Activated effector memory CD4-positive, alpha-beta T cell treated with anti-CD3 and anti-CD28 coated beads, Interleukin-2, amount 50 U/mL, for 16 hours (primary cell): Measurements from ENCODE around the gene FBXO10.
"Not testable (repeated sequence)": the region's sequence is repeated elsewhere in the genome, so short reads cannot be mapped to it uniquely, and the experiment has no call there.

Experiments
- DNase-seq: peaks from one replicate; pipeline ENCODE4 v3.0.0-alpha.2; 2020

Gene FBXO10

DNA sequence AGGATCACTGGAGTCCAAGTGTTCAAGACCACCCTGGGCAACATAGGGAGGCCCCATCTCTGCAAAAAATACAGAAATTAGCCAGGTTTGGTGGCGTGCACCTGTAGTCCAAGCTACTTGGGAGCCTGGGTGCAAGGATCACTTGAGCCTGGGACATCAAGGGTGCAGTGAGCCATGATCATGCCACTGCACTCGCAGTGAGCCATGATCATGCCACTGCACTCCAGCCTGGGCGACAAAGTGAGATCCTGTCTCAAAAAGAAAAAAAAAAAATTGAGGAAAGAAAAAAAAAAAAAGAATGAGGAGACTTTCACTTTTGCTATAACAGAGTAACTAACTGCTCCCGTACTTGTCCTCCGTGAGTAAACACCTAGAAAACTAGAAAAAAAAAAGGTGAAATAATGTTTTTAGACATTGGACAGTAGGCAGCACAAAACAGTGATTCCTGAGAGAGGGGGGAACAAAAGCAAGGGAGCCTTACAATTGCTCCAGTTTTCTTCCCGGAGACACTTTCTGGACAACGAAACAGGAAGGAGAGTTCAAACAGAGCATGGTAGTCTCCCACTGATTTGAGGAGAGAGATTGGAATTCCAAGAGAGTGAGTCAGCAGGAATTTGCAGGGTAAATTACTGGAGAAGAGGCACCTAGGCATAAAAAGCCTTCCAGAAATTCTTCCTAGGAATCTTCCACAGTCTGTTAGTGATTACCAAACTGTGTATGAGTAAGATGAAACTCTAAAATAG, 104.1 kb downstream of the FBXO10 start:
- DNase-seq, result no peak

DNA sequence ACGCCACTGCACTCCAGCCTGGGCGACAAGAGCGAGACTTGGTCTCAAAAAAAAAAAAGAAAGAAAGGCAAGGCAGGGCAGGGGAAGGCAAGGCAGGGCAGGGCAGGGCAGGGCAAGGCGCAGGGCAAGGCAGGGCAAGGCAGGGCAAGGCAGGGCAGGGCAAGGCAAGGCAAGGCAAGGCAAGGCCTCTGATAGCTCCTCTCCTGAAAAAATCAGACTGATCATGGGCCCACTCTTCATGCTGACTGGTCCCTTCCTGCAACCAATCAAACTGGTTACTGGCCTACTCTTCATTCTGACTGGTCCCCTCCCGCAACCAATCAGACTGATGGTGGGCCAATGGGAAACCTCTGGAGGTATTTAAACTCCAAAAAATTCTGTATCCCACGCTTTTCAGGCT, 107.6 kb downstream of the FBXO10 start:
- DNase-seq, result no peak

- not testable (repeated sequence) for DNase-seq
Observed at GRCh38 chr9:37467530-37467929, 108.7 kb downstream of the FBXO10 start.

GRCh38 chr9:37466037-37466709, 110.0 kb downstream of the FBXO10 start:
- peak; percentile 74 for DNase-seq

GRCh38 chr9:37465249-37466036, 110.7 kb downstream of the FBXO10 start, which contains the start of gene ZBTB5:
TSS of gene ZBTB5 (minus strand) at chr9:37465450. CDS start at chr9:37442551, 22,899 bp downstream.
- peak; percentile 100 for DNase-seq

DNA sequence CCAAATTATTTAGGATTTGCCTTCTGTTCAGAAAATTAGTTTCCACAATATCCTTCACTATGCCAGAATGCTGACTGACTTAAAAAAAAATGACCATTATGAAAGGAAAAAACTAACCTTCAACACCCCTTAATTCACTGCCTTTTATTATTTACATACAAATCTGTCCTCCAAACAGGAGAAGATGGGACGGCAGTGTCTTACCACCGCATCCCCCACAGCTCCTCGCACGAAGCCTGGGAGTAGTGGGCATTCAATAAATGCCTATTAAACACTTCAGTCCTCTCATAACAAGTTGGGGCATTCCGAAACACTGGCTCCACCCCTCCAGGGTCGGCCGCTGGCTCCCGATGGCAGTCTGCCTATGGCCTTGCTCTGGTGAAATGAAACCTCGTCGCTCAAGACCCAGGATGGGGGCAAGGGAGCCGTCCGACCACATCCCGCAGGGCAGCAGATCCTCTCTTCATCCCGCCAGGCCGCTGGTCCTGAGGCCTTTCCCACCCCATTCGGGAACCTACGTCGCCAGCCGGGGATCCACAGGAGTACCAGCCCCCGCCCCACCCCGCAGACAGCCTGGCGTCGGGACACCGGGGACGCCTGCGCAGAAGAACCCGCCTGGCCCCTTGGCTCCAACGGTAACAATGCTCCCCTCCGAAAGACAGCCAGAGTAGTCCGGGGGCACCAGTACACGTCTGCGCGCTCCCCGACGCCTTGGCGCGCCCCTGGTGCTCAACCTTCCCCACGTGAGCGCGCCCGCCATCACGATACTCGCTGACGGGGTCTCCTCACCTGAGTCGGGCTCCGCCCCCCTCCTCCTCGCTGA, 111.5 kb downstream of the FBXO10 start:
- peak; percentile 89 for DNase-seq

DNA sequence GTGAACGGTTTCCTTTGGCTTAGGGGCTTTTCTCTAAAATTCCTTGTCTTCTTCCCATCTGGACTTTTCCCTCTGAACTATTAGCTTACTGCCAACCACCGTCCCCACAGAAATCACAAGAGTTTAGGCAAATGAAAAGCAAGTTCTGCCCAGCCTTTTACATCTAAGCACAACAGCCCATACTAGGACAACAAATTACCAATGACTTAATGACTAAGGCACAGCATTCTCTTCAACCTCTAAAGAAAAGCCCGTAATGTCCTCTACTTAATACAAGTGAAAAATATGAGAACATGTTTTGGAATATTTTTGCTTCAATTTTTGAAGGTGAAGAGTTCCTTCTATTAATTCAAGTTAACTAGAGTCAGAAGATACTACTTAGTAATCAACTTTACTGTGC, 112.2 kb downstream of the FBXO10 start:
- DNase-seq, result no peak
